Uterus (tissue), 2 donors: ENCODE measurements around the gene C10orf95.

Experiments used
- CTCF ChIP-seq, 4 experiments: fragments of 200-600 bp in 2 of 4; fragments of 450-650 bp in 2 of 4; sonication (generic) in 2 of 4; IDR thresholded peaks; one replicate each; pipeline ENCODE4 v1.5.1; 2016 to 2019; ENCODE audit warnings: antibody characterized with exemption in 4 of 4, mild to moderate bottlenecking in 2 of 4, moderate library complexity in 1 of 4
- POLR2A ChIP-seq, 2 donors: fragments of 450-650 bp; IDR thresholded peaks; one replicate each; pipeline ENCODE4 v1.6.1; 2016; ENCODE audit warnings: antibody characterized with exemption in 2 of 2, mild to moderate bottlenecking in 1 of 2, moderate library complexity in 1 of 2

DNA sequence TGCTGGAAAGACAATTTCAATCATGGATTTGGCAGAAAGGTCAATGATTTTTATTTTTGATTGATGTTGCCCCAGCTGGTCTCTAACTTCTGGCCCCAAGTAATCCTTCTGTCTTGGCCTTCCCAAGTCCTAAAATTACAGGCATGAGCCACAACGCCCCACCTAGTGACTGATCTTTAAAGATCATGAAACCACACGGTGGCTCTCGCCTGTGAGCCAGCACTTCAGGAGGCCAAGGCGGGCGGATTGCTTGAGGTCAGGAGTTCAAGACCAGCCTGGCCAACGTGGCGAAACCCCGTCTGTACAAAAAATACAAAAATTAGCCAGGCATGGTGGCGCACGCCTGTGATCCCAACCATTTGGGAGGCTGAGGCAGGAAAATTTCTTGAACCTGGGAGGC lies 12.6 kb upstream of the C10orf95 start:
- no peak for TF ChIP-seq POLR2A (IDR thresholded peaks at IDR 0.05)
- no peak for TF ChIP-seq CTCF (IDR thresholded peaks at IDR 0.05)
